Endothelial cell of umbilical vein (primary cell): ENCODE results near the gene DCAF17. TPM values are rescaled to one million over a fixed set of nuclear protein-coding genes. Genes with fewer than 3 reads are reported as not detected.

Experiments used
- BruUV-seq: library from RNA; stranded (reverse); fragments of 400-500 nt; replicated peaks from 2 replicates; lab custom pipeline; 2021; lab: Mats Ljungman, UMichigan
- CTCF ChIA-PET: fragments of 300-600, 350-600 bp; sonication (Branson Sonifier 250); formaldehyde crosslinking; loops from one replicate; lab custom pipeline; 2021; ENCODE audit warnings: antibody characterized with exemption, inconsistent platforms; lab: Charles Lee
- POLR2A ChIA-PET: fragments of 300-600, 350-600 bp; sonication (Branson Sonifier 250); formaldehyde crosslinking; loops from one replicate; lab custom pipeline; 2021; ENCODE audit warnings: antibody characterized with exemption, inconsistent platforms; lab: Charles Lee
- DNase-seq: peaks from one replicate; pipeline ENCODE4 v3.0.0-alpha.2; 2011; ENCODE audit warnings: low read depth, low spot score
- FAIRE-seq: peaks from 2 replicates; lab custom pipeline; 2011; peaks lifted over from hg19 to GRCh38; lab: Jason Lieb, UNC
- H2AFZ ChIP-seq: 2 replicates; pipeline ENCODE4 v1.6.0; 2012; ENCODE audit warnings: low read depth, low read length, control low read depth, inconsistent platforms
- H3K27ac ChIP-seq: 2 replicates; pipeline ENCODE4 v1.5.1; 2011; ENCODE audit warnings: low read depth, mild to moderate bottlenecking, control low read depth, low read length, moderate library complexity; ENCODE audit not compliant: insufficient read depth
- H3K27me3 ChIP-seq, 2 experiments: 2 replicates each; pipeline versions ENCODE4 v1.6.0 to v1.6.1; 2011; ENCODE audit warnings: low read length in 2 of 2, mixed read lengths in 1 of 2; ENCODE audit not compliant: control insufficient read depth in 2 of 2, insufficient read depth in 2 of 2
- H3K36me3 ChIP-seq, 2 experiments: 2 replicates in 1 of 2; 3 replicates in 1 of 2; pipeline ENCODE4 v1.5.1; 2011; ENCODE audit warnings: low read length in 2 of 2, mild to moderate bottlenecking in 1 of 2, moderate library complexity in 1 of 2; ENCODE audit not compliant: control insufficient read depth in 2 of 2, insufficient read depth in 2 of 2; ENCODE audit errors: extremely low read depth in 1 of 2
- H3K4me1 ChIP-seq: 3 replicates; pipeline ENCODE4 v1.5.1; 2011; ENCODE audit warnings: mild to moderate bottlenecking, low read length; ENCODE audit not compliant: control insufficient read depth, insufficient read depth; ENCODE audit errors: extremely low read depth
- H3K4me2 ChIP-seq: 2 replicates; pipeline ENCODE4 v1.6.1; 2011; ENCODE audit warnings: low read length, control low read depth, mixed read lengths; ENCODE audit not compliant: insufficient read depth
- H3K4me3 ChIP-seq, 3 experiments: fragments of 200-600 bp in 1 of 3; sonication (generic), shearing (Covaris generic) in 1 of 3; replicated peaks in 1 of 3; 2 replicates each; pipeline ENCODE4 v1.5.1; 2011 to 2016; ENCODE audit warnings: control low read depth in 3 of 3, low read length in 3 of 3, mild to moderate bottlenecking in 2 of 3, inconsistent platforms in 1 of 3, low read depth in 1 of 3, moderate library complexity in 1 of 3; ENCODE audit not compliant: insufficient read depth in 1 of 3
- H3K79me2 ChIP-seq: 2 replicates; pipeline ENCODE4 v1.6.0; 2012; ENCODE audit warnings: low read length, inconsistent platforms; ENCODE audit not compliant: control insufficient read depth, insufficient read depth
- H3K9ac ChIP-seq: replicated peaks from 2 replicates; pipeline ENCODE3; 2011; ENCODE audit warnings: low read length, control low read depth; ENCODE audit not compliant: insufficient read depth; ENCODE audit errors: extremely low read depth
- H3K9me1 ChIP-seq: replicated peaks from 3 replicates; pipeline ENCODE4 v1.6.0; 2011; ENCODE audit warnings: mild to moderate bottlenecking, low read length; ENCODE audit not compliant: control insufficient read depth, insufficient read depth; ENCODE audit errors: extremely low read depth
- H3K9me3 ChIP-seq: replicated peaks from 2 replicates; pipeline ENCODE4 v1.5.1; 2012; ENCODE audit warnings: low read length, inconsistent platforms; ENCODE audit not compliant: control insufficient read depth, insufficient read depth
- H4K20me1 ChIP-seq: replicated peaks from 2 replicates; pipeline ENCODE3; 2011; ENCODE audit warnings: mild to moderate bottlenecking, low read length; ENCODE audit not compliant: control insufficient read depth, insufficient read depth; ENCODE audit errors: extremely low read depth
- EZH2 ChIP-seq: IDR thresholded peaks from 2 replicates; pipeline ENCODE4 v1.6.1; 2012; ENCODE audit warnings: borderline replicate concordance, low read depth, mild to moderate bottlenecking, moderate library complexity, low read length, inconsistent platforms; ENCODE audit not compliant: severe bottlenecking
- GATA2 ChIP-seq: IDR thresholded peaks from 2 replicates; pipeline ENCODE4 v1.7.0; 2011; ENCODE audit warnings: low read depth, mild to moderate bottlenecking, moderate library complexity, mixed read lengths, low read length; ENCODE audit not compliant: insufficient read length, insufficient read depth
- JUN ChIP-seq: IDR thresholded peaks from 2 replicates; pipeline ENCODE4 v1.6.1; 2011; ENCODE audit warnings: borderline replicate concordance, low read depth; ENCODE audit not compliant: insufficient read length, insufficient read depth
- MYC ChIP-seq: IDR thresholded peaks from one replicate; pipeline ENCODE4 v1.6.1; 2011; ENCODE audit warnings: mild to moderate bottlenecking, low read depth, low read length
- POLR2AphosphoS5 ChIP-seq: IDR thresholded peaks from 2 replicates; pipeline ENCODE4 v1.6.1; 2012; ENCODE audit warnings: low read depth, mild to moderate bottlenecking, control low read depth, low read length, moderate library complexity; ENCODE audit not compliant: insufficient read depth
- dilution Hi-C: fragments of 300-500 bp; cut with MboI; formaldehyde crosslinking; loops from one replicate; pipeline ENCODE4 v1.15.0; 2019; ENCODE audit warnings: low sequenced_read_pairs; ENCODE audit not compliant: extremely low pct_ligation_motif_present
- intact Hi-C: fragments of 100-400 bp; cut with micrococcal nuclease; formaldehyde crosslinking; loops from one replicate; pipeline ENCODE4 v1.10.0; 2022
- polyA plus RNA-seq, 4 experiments: library from polyadenylated mRNA; depleted of rRNA in 3 of 4; stranded (reverse) in 3 of 4; unstranded in 1 of 4; fragments of >200 nt; gene quantifications; 2 replicates each; pipeline versions ENCODE4 v1.2.1 to v1.2.3, GENCODE V29; 2011 to 2012; ENCODE audit warnings: missing spikeins in 1 of 4
- total RNA-seq: library from RNA; stranded (reverse); gene quantifications from 2 replicates; pipeline ENCODE4 v1.2.3, GENCODE V29; 2021
- TF ChIP-seq, protein P1 (sequence below), 2 donors: IDR thresholded peaks; 1 replicate in 1 of 2; 2 replicates in 1 of 2; pipeline ENCODE4 v1.5.1; 2011; ENCODE audit warnings: low read length in 2 of 2, mild to moderate bottlenecking in 2 of 2, moderate library complexity in 2 of 2, control low read depth in 1 of 2, inconsistent platforms in 1 of 2, low read depth in 1 of 2; ENCODE audit not compliant: insufficient read depth in 1 of 2; ENCODE audit errors: extremely low read depth in 1 of 2

DCAF17 gene
- total and polyA plus RNA-seq, 2 donors (not counting 3 experiments of a cell fraction or from before 2014, with no cell fraction given), result 4.6 to 14.9 TPM

DNA sequence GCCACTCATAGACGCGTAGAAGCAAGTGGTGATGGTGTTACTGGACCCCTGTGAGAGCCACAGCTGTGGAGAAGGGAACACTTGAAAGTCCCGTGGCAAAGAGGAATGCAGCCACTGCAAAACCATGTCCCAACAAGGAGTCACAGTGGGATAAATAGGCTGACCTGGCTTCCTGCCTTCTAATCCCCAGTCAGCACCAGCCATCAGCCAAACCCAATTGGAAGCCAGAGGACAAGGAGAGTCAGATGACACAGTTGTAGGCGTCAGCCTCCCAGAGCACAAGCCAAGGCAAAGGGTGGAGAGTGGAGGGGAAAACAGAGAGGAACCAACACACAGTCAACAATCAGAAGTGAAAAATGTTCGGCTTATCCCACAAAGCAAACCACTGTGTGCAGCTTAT, 82.8 kb downstream of the DCAF17 start:
- no TSS peak for BruUV-seq
- Histone ChIP-seq H3K9me3 (no peaks in the 10 kb centered on the region), H3K27ac (no peak overlapping the region), H3K4me2 (no peak overlapping the region), H2AFZ (no peak overlapping the region), H3K4me3 (no peak overlapping the region), H3K9me1 (no peaks in the 10 kb centered on the region), H3K4me1 (peaks cover 5% of the 10 kb centered on the region), H3K79me2 (no peaks in the 10 kb centered on the region), H3K9ac (no peak overlapping the region), H4K20me1 (no peaks in the 10 kb centered on the region), H3K36me3 (no peaks in the 10 kb centered on the region), H3K27me3 (peaks cover 0 to 5% of the 10 kb centered on the region in 2 experiments)
- FAIRE-seq (no peak), DNase-seq (no peak)
- dilution Hi-C loops (no loop called here), intact Hi-C loops (no loop called here)
- ChIA-PET POLR2A (interaction anchor here (0.6 kb wide), 1 partner anchor 533 kb away, joined by 12 read pairs; no protein-coding TSS in a partner anchor), CTCF (no interaction called here)
- TF ChIP-seq MYC, result no peak
- TF ChIP-seq EZH2, result no peak
- no peak for TF ChIP-seq GATA2

DNA sequence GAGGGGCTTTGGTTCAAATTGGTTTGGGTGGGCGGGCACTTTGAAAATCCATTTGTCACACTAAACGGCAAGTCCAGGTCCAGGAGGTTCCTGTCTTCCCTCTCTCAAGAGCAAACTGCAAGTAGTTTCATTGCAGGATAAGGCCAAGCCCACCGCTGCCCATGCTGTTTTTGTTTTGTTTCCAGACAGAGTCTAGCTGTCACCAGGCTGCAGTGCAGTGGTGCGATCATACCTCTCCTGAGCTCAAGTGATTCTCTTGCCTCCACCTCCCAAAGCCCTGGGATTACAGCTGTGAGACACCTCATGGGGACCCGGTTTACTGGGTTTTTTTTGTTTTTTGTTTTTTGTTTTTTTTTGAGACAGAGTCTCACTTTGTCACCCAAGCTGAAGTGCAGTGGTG, 86.4 kb downstream of the DCAF17 start:
- POLR2A ChIA-PET, result no interaction called here
- CTCF ChIA-PET, result interaction anchor here (1.0 kb wide), 1 partner anchor 21 kb away, joined by 3 read pairs; no protein-coding TSS in a partner anchor
- dilution Hi-C loops, result no loop called here

More for the DNA sequence above, 86.4 kb downstream of the DCAF17 start:
- H4K20me1 ChIP-seq, result no peaks in the 10 kb centered on the region
- no peak overlapping the region for H3K4me3 ChIP-seq
- no peaks in the 10 kb centered on the region for H3K9me3 ChIP-seq
- H3K36me3 ChIP-seq, result no peaks in the 10 kb centered on the region
- no peak overlapping the region for H2AFZ ChIP-seq
- H3K9ac ChIP-seq, result no peak overlapping the region
- H3K4me2 ChIP-seq, result no peak overlapping the region
- BruUV-seq, result no TSS peak
- H3K79me2 ChIP-seq, result no peaks in the 10 kb centered on the region
- no peak for FAIRE-seq
- H3K4me1 ChIP-seq, result peaks cover 13% of the 10 kb centered on the region
- intact Hi-C loops, result no loop called here
- DNase-seq, result no peak
- no peak overlapping the region for H3K27ac ChIP-seq
- H3K27me3 ChIP-seq, result peaks cover 0 to 1% of the 10 kb centered on the region in 2 experiments
- TF ChIP-seq, protein P1, sequence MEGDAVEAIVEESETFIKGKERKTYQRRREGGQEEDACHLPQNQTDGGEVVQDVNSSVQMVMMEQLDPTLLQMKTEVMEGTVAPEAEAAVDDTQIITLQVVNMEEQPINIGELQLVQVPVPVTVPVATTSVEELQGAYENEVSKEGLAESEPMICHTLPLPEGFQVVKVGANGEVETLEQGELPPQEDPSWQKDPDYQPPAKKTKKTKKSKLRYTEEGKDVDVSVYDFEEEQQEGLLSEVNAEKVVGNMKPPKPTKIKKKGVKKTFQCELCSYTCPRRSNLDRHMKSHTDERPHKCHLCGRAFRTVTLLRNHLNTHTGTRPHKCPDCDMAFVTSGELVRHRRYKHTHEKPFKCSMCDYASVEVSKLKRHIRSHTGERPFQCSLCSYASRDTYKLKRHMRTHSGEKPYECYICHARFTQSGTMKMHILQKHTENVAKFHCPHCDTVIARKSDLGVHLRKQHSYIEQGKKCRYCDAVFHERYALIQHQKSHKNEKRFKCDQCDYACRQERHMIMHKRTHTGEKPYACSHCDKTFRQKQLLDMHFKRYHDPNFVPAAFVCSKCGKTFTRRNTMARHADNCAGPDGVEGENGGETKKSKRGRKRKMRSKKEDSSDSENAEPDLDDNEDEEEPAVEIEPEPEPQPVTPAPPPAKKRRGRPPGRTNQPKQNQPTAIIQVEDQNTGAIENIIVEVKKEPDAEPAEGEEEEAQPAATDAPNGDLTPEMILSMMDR (IDR thresholded peaks at IDR 0.05; ENCODE audit: extremely low read depth in 1 of 2, insufficient read depth in 1 of 2, low read depth in 1 of 2, low read length in 2 of 2), result no peak
- TF ChIP-seq POLR2AphosphoS5, result no peak
- TF ChIP-seq EZH2, result no peak
- no peak for TF ChIP-seq JUN
- H3K9me1 ChIP-seq, result no peaks in the 10 kb centered on the region
